ENCODE data around the gene EP400.

Gene EP400

GRCh38 chr12:131908092-131909080 is 41.4 kb upstream of the EP400 start:
- Histone ChIP-seq H3K36me3 (ENCODE audit: insufficient read depth, low read length) (peaks cover 48% of the 10 kb centered on the region), H3K27ac (ENCODE audit: low read depth, low read length) (no peak overlapping the region), H3K4me3 (ENCODE audit: low read length) (no peak overlapping the region), H3K4me1 (ENCODE audit: insufficient read depth, low read length) (no peaks in the 10 kb centered on the region), H3K27me3 (ENCODE audit: insufficient read depth, low read length) (no peaks in the 10 kb centered on the region), H3K9ac (ENCODE audit: low read depth, low read length) (no peak overlapping the region), H3K9me3 (ENCODE audit: insufficient read depth, low read depth, low read length) (no peaks in the 10 kb centered on the region)
- 96% methylated on average over 96 of the region's 96 CpGs for WGBS

- no peak overlapping the region for H3K27ac ChIP-seq (ENCODE audit: low read depth, low read length)
These were observed 40.5 kb upstream of the EP400 start for GRCh38 chr12:131909081-131909751.

GRCh38 chr12:131909752-131910219 is 40.0 kb upstream of the EP400 start:
- Histone ChIP-seq H3K4me1 (ENCODE audit: insufficient read depth, low read length) (no peaks in the 10 kb centered on the region), H3K27ac (ENCODE audit: low read depth, low read length) (no peak overlapping the region), H3K9me3 (ENCODE audit: insufficient read depth, low read depth, low read length) (no peaks in the 10 kb centered on the region), H3K36me3 (ENCODE audit: insufficient read depth, low read length) (peaks cover 60% of the 10 kb centered on the region), H3K9ac (ENCODE audit: low read depth, low read length) (no peak overlapping the region), H3K4me3 (ENCODE audit: low read length) (no peak overlapping the region), H3K27me3 (ENCODE audit: insufficient read depth, low read length) (no peaks in the 10 kb centered on the region)
- 96% methylated on average over 26 of the region's 26 CpGs for WGBS

More at GRCh38 chr12:131909081-131909751, 40.5 kb upstream of the EP400 start:
- peaks cover 54% of the 10 kb centered on the region for H3K36me3 ChIP-seq (ENCODE audit: insufficient read depth, low read length)
- WGBS: 95% methylated on average over 61 of the region's 61 CpGs
- H3K9me3 ChIP-seq (ENCODE audit: insufficient read depth, low read depth, low read length): no peaks in the 10 kb centered on the region
- H3K4me1 ChIP-seq (ENCODE audit: insufficient read depth, low read length): no peaks in the 10 kb centered on the region
- H3K9ac ChIP-seq (ENCODE audit: low read depth, low read length): no peak overlapping the region
- no peak overlapping the region for H3K4me3 ChIP-seq (ENCODE audit: low read length)
- no peaks in the 10 kb centered on the region for H3K27me3 ChIP-seq (ENCODE audit: insufficient read depth, low read length)

- Histone ChIP-seq H3K9me3 (ENCODE audit: insufficient read depth, low read depth, low read length) (no peaks in the 10 kb centered on the region), H3K36me3 (ENCODE audit: insufficient read depth, low read length) (peaks cover 66% of the 10 kb centered on the region), H3K27ac (ENCODE audit: low read depth, low read length) (no peak overlapping the region), H3K4me1 (ENCODE audit: insufficient read depth, low read length) (no peaks in the 10 kb centered on the region), H3K27me3 (ENCODE audit: insufficient read depth, low read length) (no peaks in the 10 kb centered on the region), H3K4me3 (ENCODE audit: low read length) (no peak overlapping the region), H3K9ac (ENCODE audit: low read depth, low read length) (no peak overlapping the region)
- WGBS: 93% methylated on average over 23 of the region's 23 CpGs
These were observed 39.3 kb upstream of the EP400 start for GRCh38 chr12:131910302-131911027.

GRCh38 chr12:131911028-131911650 is 38.6 kb upstream of the EP400 start:
- whole genome bisulfite sequencing: 95% methylated on average over 17 of the region's 17 CpGs

GRCh38 chr12:131911851-131912477 is 37.8 kb upstream of the EP400 start:
- H3K27ac ChIP-seq (ENCODE audit: low read depth, low read length): peak overlapping the region; percentile 35; the same call in 1 of the 2 replicates
- H3K4me1 ChIP-seq (ENCODE audit: insufficient read depth, low read length): no peaks in the 10 kb centered on the region
- H3K9me3 ChIP-seq (ENCODE audit: insufficient read depth, low read depth, low read length): no peaks in the 10 kb centered on the region
- no peaks in the 10 kb centered on the region for H3K27me3 ChIP-seq (ENCODE audit: insufficient read depth, low read length)
- H3K4me3 ChIP-seq (ENCODE audit: low read length): no peak overlapping the region
- H3K9ac ChIP-seq (ENCODE audit: low read depth, low read length): no peak overlapping the region
- H3K36me3 ChIP-seq (ENCODE audit: insufficient read depth, low read length): peaks cover 74% of the 10 kb centered on the region
- 90% methylated on average over 22 of the region's 22 CpGs for WGBS

More at GRCh38 chr12:131911028-131911650, 38.6 kb upstream of the EP400 start:
- H3K4me1 ChIP-seq (ENCODE audit: insufficient read depth, low read length): no peaks in the 10 kb centered on the region
- H3K9ac ChIP-seq (ENCODE audit: low read depth, low read length): no peak overlapping the region
- H3K4me3 ChIP-seq (ENCODE audit: low read length): no peak overlapping the region
- no peak overlapping the region for H3K27ac ChIP-seq (ENCODE audit: low read depth, low read length)
- H3K36me3 ChIP-seq (ENCODE audit: insufficient read depth, low read length): peaks cover 73% of the 10 kb centered on the region
- H3K27me3 ChIP-seq (ENCODE audit: insufficient read depth, low read length): no peaks in the 10 kb centered on the region
- H3K9me3 ChIP-seq (ENCODE audit: insufficient read depth, low read depth, low read length): no peaks in the 10 kb centered on the region

- no peaks in the 10 kb centered on the region for H3K4me1 ChIP-seq (ENCODE audit: insufficient read depth, low read length)
- no peak overlapping the region for H3K9ac ChIP-seq (ENCODE audit: low read depth, low read length)
- no peak overlapping the region for H3K4me3 ChIP-seq (ENCODE audit: low read length)
- no peaks in the 10 kb centered on the region for H3K9me3 ChIP-seq (ENCODE audit: insufficient read depth, low read depth, low read length)
- 90% methylated on average over 20 of the region's 20 CpGs for WGBS
- H3K36me3 ChIP-seq (ENCODE audit: insufficient read depth, low read length): peaks cover 77% of the 10 kb centered on the region
- H3K27me3 ChIP-seq (ENCODE audit: insufficient read depth, low read length): no peaks in the 10 kb centered on the region
- H3K27ac ChIP-seq (ENCODE audit: low read depth, low read length): peak overlapping the region; percentile 35; the same call in 1 of the 2 replicates
These were observed 37.0 kb upstream of the EP400 start for GRCh38 chr12:131912518-131913274.

- no peak overlapping the region for H3K9ac ChIP-seq (ENCODE audit: low read depth, low read length)
- no peaks in the 10 kb centered on the region for H3K9me3 ChIP-seq (ENCODE audit: insufficient read depth, low read depth, low read length)
- H3K27me3 ChIP-seq (ENCODE audit: insufficient read depth, low read length): no peaks in the 10 kb centered on the region
- no peaks in the 10 kb centered on the region for H3K4me1 ChIP-seq (ENCODE audit: insufficient read depth, low read length)
- no peak overlapping the region for H3K4me3 ChIP-seq (ENCODE audit: low read length)
- WGBS: 92% methylated on average over 8 of the region's 8 CpGs
- H3K36me3 ChIP-seq (ENCODE audit: insufficient read depth, low read length): peaks cover 76% of the 10 kb centered on the region
- H3K27ac ChIP-seq (ENCODE audit: low read depth, low read length): no peak overlapping the region
These were observed 36.1 kb upstream of the EP400 start for GRCh38 chr12:131913666-131914065.

- no peak overlapping the region for H3K27ac ChIP-seq (ENCODE audit: low read depth, low read length)
- 97% methylated on average over 14 of the region's 14 CpGs for WGBS
- no peaks in the 10 kb centered on the region for H3K27me3 ChIP-seq (ENCODE audit: insufficient read depth, low read length)
- H3K36me3 ChIP-seq (ENCODE audit: insufficient read depth, low read length): peaks cover 70% of the 10 kb centered on the region
- no peaks in the 10 kb centered on the region for H3K9me3 ChIP-seq (ENCODE audit: insufficient read depth, low read depth, low read length)
- H3K4me1 ChIP-seq (ENCODE audit: insufficient read depth, low read length): no peaks in the 10 kb centered on the region
- no peak overlapping the region for H3K4me3 ChIP-seq (ENCODE audit: low read length)
- no peak overlapping the region for H3K9ac ChIP-seq (ENCODE audit: low read depth, low read length)
These were observed 35.5 kb upstream of the EP400 start for GRCh38 chr12:131914179-131914702.
